HG02610 (cell line): ENCODE measurements around the gene RRP7A.
"Not testable (repeated sequence)": the region's sequence is repeated elsewhere in the genome, so short reads cannot be mapped to it uniquely, and the experiment has no call there.

Source experiments
- ATAC-seq: cut with Tn5 transposase; IDR thresholded peaks from one replicate; pipeline ENCODE4 v1.9.1; 2021; ENCODE audit warnings: mild to moderate bottlenecking, moderate library complexity; ENCODE audit not compliant: unreplicated experiment

Gene RRP7A

GRCh38 chr22:42536634-42537033 lies 17.0 kb upstream of the RRP7A start:
- not testable (repeated sequence) for ATAC-seq

DNA sequence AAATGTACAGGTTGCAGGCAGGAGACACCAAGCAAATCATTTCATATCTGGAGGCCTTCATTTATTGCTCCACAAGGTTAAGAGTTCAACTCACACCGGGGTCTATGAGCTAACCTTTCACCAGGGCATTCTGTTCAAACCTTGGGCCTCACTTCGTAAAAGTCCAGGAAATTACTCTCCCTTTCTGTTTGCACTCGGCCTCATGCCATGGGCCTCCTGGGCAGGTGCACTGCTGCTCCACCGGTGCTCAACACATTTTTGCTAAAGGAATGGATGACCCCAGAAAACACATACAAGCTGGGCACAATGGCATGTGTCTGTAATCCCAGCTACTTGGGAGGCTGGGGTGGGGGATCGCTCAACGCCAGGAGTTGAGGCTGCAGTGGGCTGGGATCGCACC lies 16.6 kb upstream of the RRP7A start:
- ATAC-seq, result no peak

DNA sequence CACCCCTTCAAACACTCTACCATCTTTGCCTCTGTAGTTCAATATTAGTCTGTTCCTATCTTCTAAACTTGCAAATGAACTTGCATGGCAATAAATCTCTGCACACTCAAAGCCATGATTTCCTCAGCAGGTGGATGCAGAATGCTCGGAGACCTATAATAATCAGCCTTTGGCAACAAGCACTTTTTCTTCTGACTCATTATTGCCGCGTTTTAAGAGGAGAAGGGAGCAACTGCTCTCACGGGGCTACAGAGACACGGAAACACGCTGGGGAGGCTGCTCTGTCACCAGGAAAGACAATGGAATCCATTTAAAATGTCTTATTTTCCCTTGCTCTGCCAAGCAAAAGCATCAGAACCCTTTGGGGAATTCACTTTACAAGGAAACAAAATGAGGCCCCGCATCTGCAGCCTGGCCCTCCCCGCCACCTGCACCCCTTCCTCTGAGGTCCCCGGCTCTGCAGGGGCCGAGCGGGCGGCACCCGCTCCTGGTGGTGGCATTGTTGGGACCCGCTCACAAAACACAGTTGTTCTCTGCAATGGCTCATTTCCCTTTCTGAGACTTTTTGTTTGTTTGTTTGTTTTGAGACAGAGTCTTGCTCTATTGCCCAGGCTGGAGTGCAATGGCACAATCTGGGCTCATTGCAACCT lies 15.6 kb upstream of the RRP7A start:
- not testable (repeated sequence) for ATAC-seq

DNA sequence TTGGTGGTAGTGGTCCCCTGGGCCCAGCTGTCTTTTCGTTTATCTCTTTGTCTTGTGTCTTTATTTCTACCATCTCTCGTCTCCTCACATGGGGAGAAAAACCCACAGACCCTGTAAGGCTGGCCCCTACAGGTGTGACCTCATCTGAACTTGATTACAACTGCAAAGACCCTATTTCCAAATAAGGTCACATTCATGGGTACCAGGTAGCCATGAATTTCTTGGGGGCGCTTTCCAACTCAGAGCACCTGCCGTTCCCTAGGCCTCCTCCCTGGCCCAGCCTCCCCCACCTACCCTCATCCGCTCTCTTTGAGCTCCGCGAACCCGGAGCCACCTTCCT lies 14.0 kb upstream of the RRP7A start:
- ATAC-seq, result no peak

- not testable (repeated sequence) for ATAC-seq
Observed at GRCh38 chr22:42531401-42532084, 11.9 kb upstream of the RRP7A start.

- not testable (repeated sequence) for ATAC-seq
Observed at GRCh38 chr22:42529435-42529834, 9.8 kb upstream of the RRP7A start.

- no peak for ATAC-seq
Observed at GRCh38 chr22:42528591-42529307, 9.2 kb upstream of the RRP7A start.

DNA sequence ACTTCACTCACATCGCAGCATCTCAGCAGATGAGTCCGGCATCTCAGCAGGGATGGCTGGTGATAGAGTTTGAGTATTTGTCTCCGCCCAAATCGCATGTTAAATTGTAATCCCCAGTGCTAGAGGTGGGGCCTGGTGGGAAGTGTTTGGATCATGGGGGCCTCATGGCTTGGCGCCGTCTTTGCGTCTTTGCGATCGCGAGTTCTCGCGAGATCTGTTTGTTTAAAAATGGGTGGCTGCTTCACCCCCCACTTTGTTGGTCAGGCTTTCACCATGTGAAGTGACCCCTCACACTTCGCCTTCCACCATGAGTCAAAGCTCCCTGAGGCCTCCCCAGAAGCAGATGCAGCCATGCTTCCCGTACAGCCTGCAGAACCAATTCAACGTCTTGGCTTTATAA lies 3.0 kb upstream of the RRP7A start:
- ATAC-seq, result no peak

DNA sequence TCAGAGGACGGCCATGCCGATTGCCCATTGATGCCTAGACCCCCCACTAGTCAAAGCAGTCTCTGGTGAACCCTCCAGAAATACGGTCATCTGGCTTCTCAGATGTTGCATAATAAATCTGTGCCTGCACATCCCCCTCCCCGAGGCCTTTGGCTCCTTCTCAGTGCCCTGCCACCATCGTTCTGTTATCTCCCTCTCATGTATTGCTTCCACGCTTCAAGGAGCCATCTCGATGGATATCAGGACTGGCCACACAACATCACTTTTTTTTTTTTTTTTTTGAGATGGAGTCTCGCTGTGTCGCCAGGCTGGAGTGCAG lies 1.6 kb upstream of the RRP7A start:
- no peak for ATAC-seq

DNA sequence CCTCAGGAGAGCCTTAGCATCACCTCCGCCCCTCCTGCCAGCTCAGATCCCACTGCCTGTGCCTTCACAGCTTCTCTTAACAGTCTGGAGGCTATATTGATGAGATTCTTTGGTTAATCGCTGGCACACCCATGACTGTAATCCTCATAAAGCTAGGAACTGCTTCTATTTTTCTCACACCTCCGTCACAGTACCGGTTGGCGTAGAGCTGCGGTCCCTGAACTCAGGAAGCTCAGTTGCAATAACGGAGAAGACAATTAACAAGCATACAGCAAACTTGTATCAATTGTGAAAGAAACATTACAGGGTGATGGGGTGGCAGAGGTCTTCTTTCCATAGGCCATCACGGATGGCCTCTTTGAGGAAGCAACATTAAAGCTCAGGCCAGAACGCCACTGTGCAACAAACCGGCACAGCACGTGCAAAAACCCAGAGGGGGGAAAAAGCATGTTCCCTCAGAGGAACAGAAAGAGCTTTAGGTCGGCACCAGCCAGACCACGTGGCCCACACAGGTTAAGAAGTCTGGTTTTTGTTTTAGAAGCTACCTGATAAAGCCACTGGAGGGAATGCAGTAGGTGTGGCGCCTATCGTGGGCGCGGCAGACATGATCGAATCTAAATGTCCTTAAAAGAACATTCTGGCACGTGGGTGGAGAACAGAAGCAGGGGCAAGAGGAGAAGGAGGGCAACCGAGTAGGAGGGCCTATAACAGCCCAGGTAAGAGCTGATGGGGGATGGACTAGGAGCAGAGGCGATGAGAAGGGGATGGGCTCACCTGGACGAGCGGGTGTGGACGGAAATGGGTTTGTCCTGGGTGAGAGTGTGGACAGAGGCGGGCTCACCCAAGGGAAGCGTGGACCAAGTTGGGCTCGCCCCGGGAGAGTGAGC lies 715 bp downstream of the RRP7A start:
- ATAC-seq, result not testable (repeated sequence)

DNA sequence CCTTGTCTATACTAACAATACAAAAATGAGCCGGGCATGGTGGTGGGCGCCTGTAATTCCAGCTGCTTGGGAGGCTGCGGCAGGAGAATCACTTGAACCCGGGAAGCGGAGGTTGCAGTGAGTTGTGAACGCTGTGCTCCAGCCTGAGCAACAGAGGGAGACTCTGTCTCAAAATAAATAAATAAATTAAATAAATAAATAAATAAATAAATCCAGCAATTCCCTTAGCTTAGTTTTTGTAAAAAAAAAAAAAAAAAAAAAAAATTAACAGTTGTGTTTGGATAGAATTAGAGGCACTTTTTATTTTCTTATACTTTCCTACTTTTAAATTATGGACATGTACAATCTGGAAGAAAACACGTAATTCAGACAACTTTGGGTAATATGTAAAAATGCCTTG lies 2.5 kb downstream of the RRP7A start:
- ATAC-seq, result not testable (repeated sequence)

- no peak for ATAC-seq
Observed at GRCh38 chr22:42515896-42516295, 3.7 kb downstream of the RRP7A start.

DNA sequence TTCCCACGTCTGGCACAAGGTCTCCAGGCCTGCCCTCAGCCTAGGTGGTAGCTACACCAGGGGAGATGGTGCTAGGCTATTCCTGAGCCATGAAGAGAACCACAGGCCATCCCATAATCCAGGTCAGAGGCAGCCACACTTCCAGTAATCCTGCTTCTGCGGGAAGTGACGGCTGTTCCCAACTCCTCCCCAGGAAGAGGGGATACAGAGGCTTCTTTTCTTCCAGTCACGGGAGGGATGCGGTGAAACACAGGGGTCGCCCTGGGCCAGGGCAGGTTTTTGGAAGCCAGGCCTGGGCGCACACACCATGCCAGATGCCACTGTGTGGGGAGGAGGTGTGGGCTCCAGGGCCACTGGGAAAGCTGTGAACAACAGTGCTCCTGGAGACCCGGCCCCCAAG lies 4.3 kb downstream of the RRP7A start:
- not testable (repeated sequence) for ATAC-seq

DNA sequence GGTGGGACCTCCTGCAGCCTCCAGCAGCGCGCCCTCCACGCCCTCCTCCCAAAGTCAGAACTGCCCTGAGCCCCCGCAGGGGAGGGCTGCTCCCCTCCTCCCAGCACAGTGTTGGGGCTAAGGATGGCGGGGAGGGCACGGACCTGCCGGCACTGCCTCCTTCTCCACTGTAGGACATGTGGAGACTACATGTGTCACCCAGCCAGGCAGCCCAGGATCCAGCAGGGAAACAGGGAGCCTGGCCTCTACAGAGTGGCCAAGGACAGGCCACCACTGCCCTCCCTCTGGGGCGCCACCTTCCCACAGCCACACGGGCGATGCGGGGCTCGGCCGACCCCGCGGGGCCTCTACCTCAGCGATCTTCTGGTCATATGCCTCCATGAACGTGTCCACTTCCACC lies 5.3 kb downstream of the RRP7A start:
- not testable (repeated sequence) for ATAC-seq

DNA sequence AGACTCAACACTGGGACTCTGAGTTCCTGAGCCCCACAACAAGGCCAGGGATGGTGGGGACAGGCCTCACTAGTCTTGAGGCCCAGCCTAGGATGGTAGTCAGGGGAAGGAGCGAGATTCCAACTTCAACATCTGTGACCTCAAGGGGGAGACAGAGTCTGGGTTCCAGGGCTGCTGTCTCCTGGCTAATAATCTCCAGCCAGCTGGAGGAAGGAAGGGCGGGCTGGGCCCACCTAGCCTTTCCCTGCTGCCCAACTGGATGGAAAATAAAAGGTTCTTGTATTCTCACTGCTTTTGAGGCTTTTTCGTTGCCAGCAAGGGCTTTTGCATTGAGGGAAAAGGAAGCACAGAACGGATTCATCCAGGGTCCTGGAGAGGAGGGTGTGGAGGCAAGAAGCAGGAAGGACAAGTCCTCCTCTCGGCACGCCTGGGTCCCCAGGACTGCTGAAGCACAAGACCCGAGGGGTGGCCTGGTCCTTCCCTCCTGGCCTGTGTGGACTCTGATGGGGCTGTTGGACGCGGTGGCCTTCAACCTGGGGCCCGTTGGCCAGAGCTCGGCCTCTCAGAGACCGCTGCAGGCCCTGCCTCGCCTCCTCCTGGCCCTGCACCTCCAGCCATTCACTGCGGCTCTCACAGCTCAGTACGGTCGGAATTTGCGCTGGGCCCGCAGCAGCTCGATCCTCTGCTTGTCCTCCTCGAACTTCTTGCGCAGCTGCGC lies 7.2 kb downstream of the RRP7A start:
- not testable (repeated sequence) for ATAC-seq

GRCh38 chr22:42511401-42511891 lies 8.2 kb downstream of the RRP7A start:
- no peak for ATAC-seq

DNA sequence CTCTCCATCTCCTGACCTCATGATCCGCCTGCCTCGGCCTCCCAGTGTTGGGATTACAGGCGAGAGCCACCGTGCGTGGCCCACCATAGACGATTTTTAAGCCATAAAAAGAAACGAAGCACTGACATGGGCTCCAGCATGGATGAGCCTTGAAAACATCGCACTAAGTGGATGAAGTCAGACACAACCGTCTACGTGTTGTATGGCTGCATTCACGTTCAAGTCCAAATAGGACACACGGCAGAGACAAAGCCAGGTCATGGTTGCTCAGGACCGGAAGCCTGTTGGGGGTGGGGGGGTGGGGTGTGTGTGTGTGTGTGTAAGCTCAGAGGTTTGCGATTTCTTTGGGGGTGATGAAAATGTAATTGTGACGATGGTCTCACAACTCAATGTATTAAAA lies 10.0 kb downstream of the RRP7A start:
- ATAC-seq, result no peak

DNA sequence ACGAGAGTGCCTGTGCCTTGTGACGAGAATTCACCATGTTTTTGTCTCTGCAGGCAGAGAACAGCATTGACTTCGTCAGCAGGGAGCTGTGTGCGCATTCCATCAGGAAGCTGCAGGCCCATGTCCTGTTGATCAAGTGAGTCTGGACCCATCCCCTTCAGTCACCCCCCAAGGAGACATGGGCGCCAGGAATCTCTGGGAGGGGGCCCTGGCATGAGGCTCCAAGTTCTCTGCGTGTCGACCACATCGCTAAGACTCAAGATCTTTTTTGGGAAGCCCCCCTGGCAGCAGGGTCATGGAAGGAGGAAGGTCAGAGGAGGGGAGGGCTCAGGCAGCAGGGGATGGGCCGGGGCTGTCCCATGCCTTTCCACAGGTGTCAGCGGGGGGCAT lies 10.6 kb downstream of the RRP7A start:
- ATAC-seq, result not testable (repeated sequence)

DNA sequence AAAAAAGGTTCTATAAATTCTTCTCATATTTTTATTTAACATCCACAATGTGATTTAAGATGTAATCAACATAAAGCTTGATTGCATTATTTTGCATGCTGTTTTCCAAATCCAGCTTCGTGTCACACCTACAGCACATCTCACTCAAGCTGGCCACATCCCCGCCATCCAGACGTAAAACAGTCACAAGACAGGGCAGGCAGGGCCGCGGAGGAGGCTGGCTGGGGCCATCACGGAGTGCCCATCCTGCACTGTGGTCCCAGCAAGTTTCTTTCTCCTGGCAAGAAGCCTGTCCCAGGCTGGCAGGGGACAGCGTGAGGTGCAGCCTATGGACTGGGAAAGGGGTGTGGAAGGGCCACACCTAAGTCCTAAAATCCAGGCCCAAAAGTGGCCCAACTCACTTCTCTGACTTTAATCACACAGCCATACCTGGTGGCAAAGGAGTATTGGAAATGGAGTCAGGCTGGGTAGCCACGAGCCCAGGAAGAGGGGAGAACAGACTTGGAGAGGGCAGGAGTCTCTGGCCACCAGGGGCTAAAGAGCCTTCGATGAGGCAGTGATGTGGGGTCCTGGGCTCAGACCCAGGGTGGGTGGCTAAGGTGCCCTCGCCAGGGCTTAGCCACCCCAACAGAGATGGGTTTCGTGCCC lies 11.1 kb downstream of the RRP7A start:
- ATAC-seq, result not testable (repeated sequence)

DNA sequence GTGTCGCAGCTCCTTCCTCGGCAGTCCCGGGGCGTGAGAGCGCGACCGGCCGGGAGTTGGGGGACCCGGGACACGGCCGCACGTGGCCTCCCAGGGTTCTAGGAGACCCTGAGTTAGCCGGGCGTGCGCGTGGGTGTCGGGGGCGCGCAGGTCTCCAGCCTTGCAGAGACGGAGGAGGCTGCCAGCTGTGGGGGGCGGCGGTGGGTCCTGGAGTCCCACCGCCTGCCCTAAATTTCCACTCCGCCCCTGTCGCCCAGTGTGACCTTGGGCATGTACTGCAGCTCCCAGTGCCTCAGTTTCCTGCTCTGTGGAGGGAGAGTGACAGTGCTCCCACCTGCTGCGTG lies 18.8 kb downstream of the RRP7A start:
- ATAC-seq, result no peak
